HL-60/S4 treated with phorbol 12-myristate 13-acetate at 8.2 ng/mL for 4 days and 3 days (cell line): ENCODE results near the gene RILPL1.
"Not testable (repeated sequence)": the region's sequence is repeated elsewhere in the genome, so short reads cannot be mapped to it uniquely, and the experiment has no call there.

ENCODE experiments used
- in situ Hi-C: fragments of 300-500 bp; cut with MboI; formaldehyde crosslinking; loops from 2 replicates; pipeline ENCODE4 v1.15.0; 2022; ENCODE audit warnings: low sequenced_read_pairs

The RILPL1 gene

DNA sequence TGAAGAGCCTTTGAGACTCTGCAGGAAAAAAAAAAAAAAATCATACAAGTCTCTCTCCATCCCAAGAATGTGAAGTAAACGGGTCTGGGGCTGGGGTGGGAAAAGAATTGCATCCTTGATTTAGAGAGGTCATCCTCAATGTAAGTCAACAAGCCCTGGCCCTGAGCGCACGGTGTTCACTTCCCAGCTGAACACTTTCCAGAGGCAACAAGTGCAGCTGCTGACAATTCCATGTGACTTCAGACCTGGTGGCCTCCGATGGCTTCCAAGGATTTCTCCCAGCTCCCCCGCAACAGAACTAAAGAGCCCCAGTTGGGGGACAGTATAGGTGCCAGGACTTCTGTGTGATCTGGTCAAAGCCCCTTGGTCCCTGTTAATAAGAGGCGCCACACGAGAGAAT is 2.4 kb downstream of the RILPL1 start:
- in situ Hi-C loops = no loop called here

DNA sequence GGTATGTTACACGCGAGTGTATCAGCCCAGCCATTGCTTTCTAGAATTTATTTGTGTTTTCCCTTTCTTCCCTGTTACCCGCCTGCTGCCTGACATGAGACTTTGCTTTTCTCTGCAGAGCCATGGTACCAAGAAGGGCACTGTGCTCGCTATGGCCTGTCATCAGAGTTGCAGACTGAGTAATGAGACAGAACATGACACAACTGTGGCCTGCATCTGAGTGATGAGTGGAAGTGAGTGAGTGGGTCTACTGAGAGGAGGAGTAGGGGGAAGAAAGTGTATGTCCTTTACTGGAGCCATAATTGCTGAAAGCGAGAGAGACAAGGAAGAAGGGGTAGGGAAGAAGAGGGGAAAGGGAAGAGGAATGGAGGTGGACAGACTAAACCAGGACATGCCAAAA is 2.9 kb downstream of the RILPL1 start:
- in situ Hi-C loops = no loop called here

GRCh38 chr12:123529686-123530085 is 3.8 kb downstream of the RILPL1 start:
- in situ Hi-C loops = no loop called here

GRCh38 chr12:123528858-123529257 is 4.7 kb downstream of the RILPL1 start:
- in situ Hi-C loops = no loop called here

- in situ Hi-C loops = no loop called here
Measured at GRCh38 chr12:123526542-123527080, 6.9 kb downstream of the RILPL1 start.

DNA sequence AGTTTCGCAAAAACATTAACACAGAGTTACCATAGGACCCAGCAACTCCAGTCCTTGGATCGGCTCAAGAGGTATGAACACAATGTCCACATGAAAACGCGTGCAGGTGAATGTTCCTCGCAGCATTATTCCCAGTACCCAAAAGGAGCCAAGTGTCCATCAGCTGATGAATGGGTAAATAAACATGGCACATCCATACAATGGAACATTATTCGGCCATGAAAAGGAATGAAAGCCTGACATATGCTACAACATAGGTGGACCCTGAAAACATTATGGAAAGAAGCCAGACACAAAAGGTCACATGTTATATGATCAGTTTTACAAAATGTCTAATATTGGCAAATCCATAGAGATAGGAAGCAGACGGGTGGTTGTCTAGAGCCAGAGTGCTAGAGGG is 9.1 kb downstream of the RILPL1 start:
- in situ Hi-C loops = no loop called here

DNA sequence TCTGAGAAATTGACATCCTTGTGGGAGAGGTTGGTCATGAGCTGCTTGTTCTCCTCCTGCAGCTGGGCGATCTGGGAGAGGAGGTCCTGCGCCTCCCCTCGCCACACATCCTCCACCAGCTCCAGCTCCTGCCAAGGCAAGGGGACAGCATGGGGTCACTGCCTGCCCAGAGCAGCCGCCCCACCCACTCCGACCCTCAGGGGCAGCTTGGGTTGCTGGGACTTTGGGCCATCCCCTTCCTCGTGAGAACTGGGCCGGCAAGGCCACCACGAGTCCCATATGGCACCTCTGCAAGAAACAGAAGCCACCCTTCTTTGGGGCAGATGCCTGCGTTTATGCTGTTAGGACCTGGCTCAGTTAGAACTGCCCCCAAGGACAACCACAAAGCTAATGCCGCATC is 10.0 kb downstream of the RILPL1 start:
- in situ Hi-C loops = no loop called here

- in situ Hi-C loops = no loop called here
Measured at GRCh38 chr12:123522164-123522563, 11.4 kb downstream of the RILPL1 start.

GRCh38 chr12:123520567-123521474 is 12.7 kb downstream of the RILPL1 start:
- in situ Hi-C loops = no loop called here

- in situ Hi-C loops = no loop called here
Measured at GRCh38 chr12:123519141-123520001, 14.1 kb downstream of the RILPL1 start.

- in situ Hi-C loops = no loop called here
Measured at GRCh38 chr12:123516216-123516780, 17.2 kb downstream of the RILPL1 start.

DNA sequence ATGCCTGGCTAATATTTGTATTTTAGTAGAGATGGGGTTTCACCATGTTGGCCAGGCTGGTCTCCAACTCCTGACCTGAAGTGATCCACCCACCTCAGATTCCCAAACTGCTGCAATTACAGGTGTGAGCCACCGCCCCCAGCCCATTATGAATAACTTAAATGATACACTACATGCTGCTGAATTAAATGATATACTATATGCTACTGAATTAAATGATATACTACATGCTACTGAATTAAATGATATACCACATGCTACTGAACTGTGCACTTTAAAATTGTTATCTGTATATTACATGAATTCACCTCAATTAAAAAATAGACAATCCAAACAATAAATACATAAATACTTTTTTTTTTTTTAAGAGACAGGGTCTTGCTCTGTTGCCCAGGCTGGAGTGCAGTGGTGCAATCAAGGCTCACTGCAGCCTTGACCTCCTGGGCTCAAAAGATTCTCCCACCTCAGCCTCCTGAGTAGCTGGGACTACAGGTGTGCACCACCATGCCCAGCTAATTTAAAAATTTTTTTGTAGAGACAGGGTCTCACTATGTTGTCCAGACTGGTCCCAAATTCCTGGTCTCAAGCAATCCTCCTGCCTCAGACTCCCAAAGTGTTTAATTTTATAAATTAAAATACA is 18.8 kb downstream of the RILPL1 start:
- in situ Hi-C loops = not testable (repeated sequence)

GRCh38 chr12:123513805-123514204 is 19.7 kb downstream of the RILPL1 start:
- in situ Hi-C loops = no loop called here

DNA sequence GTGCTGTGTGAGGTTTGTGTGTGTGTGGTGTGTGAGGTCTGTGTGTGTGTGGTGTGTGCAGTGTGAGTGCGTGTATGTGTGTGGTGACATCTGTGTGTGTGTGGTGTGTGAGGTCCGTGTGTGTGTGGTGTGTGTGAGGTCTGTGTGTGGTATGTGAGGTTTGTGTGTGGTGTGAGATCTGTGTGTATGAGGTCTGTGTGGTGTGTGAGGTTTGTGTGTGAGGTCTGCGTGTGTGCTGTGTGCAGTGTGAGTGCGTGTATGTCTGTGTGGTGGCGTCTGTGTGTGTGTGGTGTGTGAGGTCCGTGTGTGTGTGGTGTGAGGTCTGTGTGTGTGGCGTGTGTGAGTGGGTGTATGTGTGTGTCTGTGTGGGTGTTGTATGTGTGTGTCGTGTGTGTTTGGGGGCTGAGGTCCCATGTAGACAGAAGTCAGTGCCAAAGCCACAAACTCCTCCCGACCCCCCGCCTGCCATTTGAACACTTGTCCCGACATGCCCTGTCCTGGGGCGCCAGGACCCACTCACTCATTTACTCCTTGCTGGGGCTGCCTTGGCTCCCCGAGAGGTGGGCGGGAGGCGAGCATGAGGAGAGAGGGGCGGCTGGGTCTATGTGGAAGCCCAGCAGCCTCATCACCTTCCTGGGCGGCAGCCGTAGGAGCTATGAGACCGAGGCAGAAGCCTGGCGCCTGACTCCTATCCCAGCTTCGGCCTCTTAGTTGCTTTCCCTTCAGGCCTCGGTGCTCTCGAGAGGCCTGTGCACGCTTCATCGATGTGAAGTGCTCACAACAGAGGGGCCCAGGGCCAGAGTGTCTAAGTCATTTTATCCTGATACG is 20.5 kb downstream of the RILPL1 start:
- in situ Hi-C loops = no loop called here

GRCh38 chr12:123506843-123507236 is 26.7 kb downstream of the RILPL1 start:
- in situ Hi-C loops = no loop called here

GRCh38 chr12:123506059-123506842 is 27.3 kb downstream of the RILPL1 start:
- in situ Hi-C loops = no loop called here

GRCh38 chr12:123502163-123502704 is 31.3 kb downstream of the RILPL1 start:
- in situ Hi-C loops = no loop called here

DNA sequence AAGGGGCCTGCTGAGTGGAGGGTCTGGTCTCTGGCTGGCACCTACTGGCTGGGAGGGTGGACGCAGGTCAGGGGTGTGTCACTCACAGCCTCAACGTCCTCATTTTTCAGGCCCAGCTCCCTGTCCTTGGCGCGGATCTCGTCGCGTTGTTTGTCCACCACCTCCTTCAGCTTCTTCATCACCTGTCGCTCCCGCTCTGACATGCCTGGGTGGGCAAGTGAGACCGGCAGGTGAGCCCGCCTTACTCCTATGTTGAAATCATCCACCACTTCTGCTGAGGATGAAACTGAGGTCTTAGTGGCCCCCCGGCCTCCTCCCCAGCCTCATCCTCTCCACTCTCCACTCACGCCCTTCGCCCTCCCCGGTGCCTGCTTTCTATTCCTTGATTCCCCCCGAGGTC is 34.2 kb downstream of the RILPL1 start:
- in situ Hi-C loops = no loop called here
